Limb (tissue), 2 donors: Measurements from ENCODE around the gene THRB.

Source experiments
- DNase-seq, 2 donors: peaks; one replicate each; pipeline ENCODE4 v3.0.0-alpha.2; 2016; ENCODE audit errors: extremely low spot score in 2 of 2

THRB gene

GRCh38 chr3:24490151-24490550, 4.5 kb downstream of the THRB start:
- no peak for DNase-seq

GRCh38 chr3:24487325-24488262, 7.1 kb downstream of the THRB start:
- no peak for DNase-seq

GRCh38 chr3:24485511-24485910, 9.1 kb downstream of the THRB start:
- no peak for DNase-seq

- DNase-seq = no peak
Observed at GRCh38 chr3:24483873-24484272, 10.8 kb downstream of the THRB start.

GRCh38 chr3:24482096-24482705, 12.4 kb downstream of the THRB start:
- DNase-seq = no peak

- DNase-seq = no peak
Observed at GRCh38 chr3:24481193-24481592, 13.5 kb downstream of the THRB start.

- no peak for DNase-seq
Observed at GRCh38 chr3:24480497-24480896, 14.2 kb downstream of the THRB start.

GRCh38 chr3:24479816-24480215, 14.8 kb downstream of the THRB start:
- no peak for DNase-seq

GRCh38 chr3:24476871-24477656, 17.6 kb downstream of the THRB start:
- no peak for DNase-seq

GRCh38 chr3:24475925-24476324, 18.7 kb downstream of the THRB start:
- no peak for DNase-seq

GRCh38 chr3:24474862-24475261, 19.8 kb downstream of the THRB start:
- DNase-seq = no peak

GRCh38 chr3:24472358-24472757, 22.3 kb downstream of the THRB start:
- no peak for DNase-seq

- no peak for DNase-seq
Observed at GRCh38 chr3:24471486-24471885, 23.2 kb downstream of the THRB start.

GRCh38 chr3:24470277-24470676, 24.4 kb downstream of the THRB start:
- DNase-seq = no peak

- DNase-seq = no peak
Observed at GRCh38 chr3:24464389-24464788, 30.3 kb downstream of the THRB start.

GRCh38 chr3:24462737-24463136, 31.9 kb downstream of the THRB start:
- DNase-seq = no peak

GRCh38 chr3:24460974-24461373, 33.7 kb downstream of the THRB start:
- no peak for DNase-seq

- DNase-seq = no peak
Observed at GRCh38 chr3:24457719-24458118, 36.9 kb downstream of the THRB start.

GRCh38 chr3:24454856-24455255, 39.8 kb downstream of the THRB start:
- DNase-seq = no peak

GRCh38 chr3:24454393-24454792, 40.3 kb downstream of the THRB start:
- DNase-seq = no peak

GRCh38 chr3:24451461-24452099, 43.1 kb downstream of the THRB start:
- no peak for DNase-seq
